NT2/D1 (cell line): ENCODE measurements around the gene DNAL1.

Experiments
- SUZ12 ChIP-seq: IDR thresholded peaks from 2 replicates; pipeline ENCODE4 v1.6.1; 2011; ENCODE audit not compliant: insufficient read length, insufficient read depth; ENCODE audit errors: extremely low read depth
- YY1 ChIP-seq: IDR thresholded peaks from 2 replicates; pipeline ENCODE4 v1.6.1; 2011; ENCODE audit not compliant: insufficient read length, insufficient read depth
- ZNF274 ChIP-seq: IDR thresholded peaks from 2 replicates; pipeline ENCODE4 v1.6.1; 2011; ENCODE audit warnings: mild to moderate bottlenecking, low read depth, low read length

- TF ChIP-seq ZNF274 (no peak), SUZ12 (no peak), YY1 (no peak)
Observed at GRCh38 chr14:73738518-73739173, 93.9 kb downstream of the DNAL1 start.
